Endothelial cell of umbilical vein (primary cell): Measurements from ENCODE around the gene ZNF33B. TPM values are rescaled to one million over a fixed set of nuclear protein-coding genes. Genes with fewer than 3 reads are reported as not detected.

Source experiments
- BruUV-seq: library from RNA; stranded (reverse); fragments of 400-500 nt; replicated peaks from 2 replicates; lab custom pipeline; 2021; lab: Mats Ljungman, UMichigan
- CTCF ChIA-PET: fragments of 300-600, 350-600 bp; sonication (Branson Sonifier 250); formaldehyde crosslinking; loops from one replicate; lab custom pipeline; 2021; ENCODE audit warnings: antibody characterized with exemption, inconsistent platforms; lab: Charles Lee
- POLR2A ChIA-PET: fragments of 300-600, 350-600 bp; sonication (Branson Sonifier 250); formaldehyde crosslinking; loops from one replicate; lab custom pipeline; 2021; ENCODE audit warnings: antibody characterized with exemption, inconsistent platforms; lab: Charles Lee
- DNase-seq: peaks from one replicate; pipeline ENCODE4 v3.0.0-alpha.2; 2011; ENCODE audit warnings: low read depth, low spot score
- FAIRE-seq: peaks from 2 replicates; lab custom pipeline; 2011; peaks lifted over from hg19 to GRCh38; lab: Jason Lieb, UNC
- H2AFZ ChIP-seq: 2 replicates; pipeline ENCODE4 v1.6.0; 2012; ENCODE audit warnings: low read depth, low read length, control low read depth, inconsistent platforms
- H3K27ac ChIP-seq: 2 replicates; pipeline ENCODE4 v1.5.1; 2011; ENCODE audit warnings: low read depth, mild to moderate bottlenecking, control low read depth, low read length, moderate library complexity; ENCODE audit not compliant: insufficient read depth
- H3K27me3 ChIP-seq, 2 experiments: 2 replicates each; pipeline versions ENCODE4 v1.6.0 to v1.6.1; 2011; ENCODE audit warnings: low read length in 2 of 2, mixed read lengths in 1 of 2; ENCODE audit not compliant: control insufficient read depth in 2 of 2, insufficient read depth in 2 of 2
- H3K36me3 ChIP-seq, 2 experiments: 2 replicates in 1 of 2; 3 replicates in 1 of 2; pipeline ENCODE4 v1.5.1; 2011; ENCODE audit warnings: low read length in 2 of 2, mild to moderate bottlenecking in 1 of 2, moderate library complexity in 1 of 2; ENCODE audit not compliant: control insufficient read depth in 2 of 2, insufficient read depth in 2 of 2; ENCODE audit errors: extremely low read depth in 1 of 2
- H3K4me1 ChIP-seq: 3 replicates; pipeline ENCODE4 v1.5.1; 2011; ENCODE audit warnings: mild to moderate bottlenecking, low read length; ENCODE audit not compliant: control insufficient read depth, insufficient read depth; ENCODE audit errors: extremely low read depth
- H3K4me2 ChIP-seq: 2 replicates; pipeline ENCODE4 v1.6.1; 2011; ENCODE audit warnings: low read length, control low read depth, mixed read lengths; ENCODE audit not compliant: insufficient read depth
- H3K4me3 ChIP-seq, 3 experiments: fragments of 200-600 bp in 1 of 3; sonication (generic), shearing (Covaris generic) in 1 of 3; replicated peaks in 1 of 3; 2 replicates each; pipeline ENCODE4 v1.5.1; 2011 to 2016; ENCODE audit warnings: control low read depth in 3 of 3, low read length in 3 of 3, mild to moderate bottlenecking in 2 of 3, inconsistent platforms in 1 of 3, low read depth in 1 of 3, moderate library complexity in 1 of 3; ENCODE audit not compliant: insufficient read depth in 1 of 3
- H3K79me2 ChIP-seq: 2 replicates; pipeline ENCODE4 v1.6.0; 2012; ENCODE audit warnings: low read length, inconsistent platforms; ENCODE audit not compliant: control insufficient read depth, insufficient read depth
- H3K9ac ChIP-seq: replicated peaks from 2 replicates; pipeline ENCODE3; 2011; ENCODE audit warnings: low read length, control low read depth; ENCODE audit not compliant: insufficient read depth; ENCODE audit errors: extremely low read depth
- H3K9me1 ChIP-seq: replicated peaks from 3 replicates; pipeline ENCODE4 v1.6.0; 2011; ENCODE audit warnings: mild to moderate bottlenecking, low read length; ENCODE audit not compliant: control insufficient read depth, insufficient read depth; ENCODE audit errors: extremely low read depth
- H3K9me3 ChIP-seq: replicated peaks from 2 replicates; pipeline ENCODE4 v1.5.1; 2012; ENCODE audit warnings: low read length, inconsistent platforms; ENCODE audit not compliant: control insufficient read depth, insufficient read depth
- H4K20me1 ChIP-seq: replicated peaks from 2 replicates; pipeline ENCODE3; 2011; ENCODE audit warnings: mild to moderate bottlenecking, low read length; ENCODE audit not compliant: control insufficient read depth, insufficient read depth; ENCODE audit errors: extremely low read depth
- CTCF ChIP-seq, 2 donors: IDR thresholded peaks; 1 replicate in 1 of 2; 2 replicates in 1 of 2; pipeline ENCODE4 v1.5.1; 2011; ENCODE audit warnings: low read length in 2 of 2, mild to moderate bottlenecking in 2 of 2, moderate library complexity in 2 of 2, control low read depth in 1 of 2, inconsistent platforms in 1 of 2, low read depth in 1 of 2; ENCODE audit not compliant: insufficient read depth in 1 of 2; ENCODE audit errors: extremely low read depth in 1 of 2
- EZH2 ChIP-seq: IDR thresholded peaks from 2 replicates; pipeline ENCODE4 v1.6.1; 2012; ENCODE audit warnings: borderline replicate concordance, low read depth, mild to moderate bottlenecking, moderate library complexity, low read length, inconsistent platforms; ENCODE audit not compliant: severe bottlenecking
- FOS ChIP-seq: IDR thresholded peaks from 2 replicates; pipeline ENCODE4 v1.6.1; 2011; ENCODE audit warnings: mild to moderate bottlenecking, low read length, moderate library complexity, borderline replicate concordance; ENCODE audit not compliant: insufficient read depth
- GATA2 ChIP-seq: IDR thresholded peaks from 2 replicates; pipeline ENCODE4 v1.7.0; 2011; ENCODE audit warnings: low read depth, mild to moderate bottlenecking, moderate library complexity, mixed read lengths, low read length; ENCODE audit not compliant: insufficient read length, insufficient read depth
- JUN ChIP-seq: IDR thresholded peaks from 2 replicates; pipeline ENCODE4 v1.6.1; 2011; ENCODE audit warnings: borderline replicate concordance, low read depth; ENCODE audit not compliant: insufficient read length, insufficient read depth
- MAX ChIP-seq: IDR thresholded peaks from 2 replicates; pipeline ENCODE4 v1.6.1; 2011; ENCODE audit not compliant: insufficient read depth, insufficient read length
- MYC ChIP-seq: IDR thresholded peaks from one replicate; pipeline ENCODE4 v1.6.1; 2011; ENCODE audit warnings: mild to moderate bottlenecking, low read depth, low read length
- POLR2A ChIP-seq: IDR thresholded peaks from 2 replicates; pipeline ENCODE4 v1.6.1; 2012; ENCODE audit warnings: low read depth, mild to moderate bottlenecking, control low read depth, low read length
- POLR2AphosphoS5 ChIP-seq: IDR thresholded peaks from 2 replicates; pipeline ENCODE4 v1.6.1; 2012; ENCODE audit warnings: low read depth, mild to moderate bottlenecking, control low read depth, low read length, moderate library complexity; ENCODE audit not compliant: insufficient read depth
- dilution Hi-C: fragments of 300-500 bp; cut with MboI; formaldehyde crosslinking; loops from one replicate; pipeline ENCODE4 v1.15.0; 2019; ENCODE audit warnings: low sequenced_read_pairs; ENCODE audit not compliant: extremely low pct_ligation_motif_present
- intact Hi-C: fragments of 100-400 bp; cut with micrococcal nuclease; formaldehyde crosslinking; loops from one replicate; pipeline ENCODE4 v1.10.0; 2022
- polyA plus RNA-seq, 4 experiments: library from polyadenylated mRNA; depleted of rRNA in 3 of 4; stranded (reverse) in 3 of 4; unstranded in 1 of 4; fragments of >200 nt; gene quantifications; 2 replicates each; pipeline versions ENCODE4 v1.2.1 to v1.2.3, GENCODE V29; 2011 to 2012; ENCODE audit warnings: missing spikeins in 1 of 4
- total RNA-seq: library from RNA; stranded (reverse); gene quantifications from 2 replicates; pipeline ENCODE4 v1.2.3, GENCODE V29; 2021

The ZNF33B gene
- total and polyA plus RNA-seq, 2 donors (not counting 3 experiments of a cell fraction or from before 2014, with no cell fraction given): 14.0 to 15.3 TPM

DNA sequence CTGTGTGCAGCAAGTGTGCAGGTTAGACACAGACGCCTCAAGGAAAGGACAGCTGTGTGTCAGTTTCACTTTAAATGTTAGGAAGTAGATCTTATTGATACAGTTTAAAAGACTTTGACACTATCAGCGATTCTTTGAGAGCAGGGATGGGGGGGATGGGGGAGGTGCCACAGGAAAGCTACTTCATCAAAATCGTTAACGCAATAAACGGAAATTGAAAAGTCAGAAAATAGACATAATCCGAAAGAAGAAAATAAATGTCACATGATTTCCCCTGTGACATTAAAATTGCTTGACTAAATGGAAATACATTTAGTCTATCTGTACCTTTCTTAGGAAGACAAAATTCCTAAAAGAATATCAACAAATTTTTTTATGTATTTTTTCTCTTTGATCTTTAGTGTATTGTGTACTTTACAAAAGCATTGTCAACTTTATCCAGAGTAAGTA is 476 bp upstream of the ZNF33B start:
- FAIRE-seq (no peak), DNase-seq (no peak)
- Histone ChIP-seq H3K79me2 (peaks cover 2% of the 10 kb centered on the region), H3K9me3 (no peaks in the 10 kb centered on the region), H2AFZ (peak overlapping the region; percentile 74), H3K4me1 (peaks cover 8% of the 10 kb centered on the region), H3K27ac (peak overlapping the region; percentile 42), H3K27me3 (peaks cover 0 to 2% of the 10 kb centered on the region in 2 experiments), H3K9me1 (no peaks in the 10 kb centered on the region), H3K9ac (peak overlapping the region; percentile 72), H4K20me1 (no peaks in the 10 kb centered on the region), H3K4me2 (peak overlapping the region; percentile 51), H3K36me3 (no peaks in the 10 kb centered on the region), H3K4me3 (peak overlapping the region; percentile 42 to 82 (median 56))
- CTCF ChIA-PET: no interaction called here
- BruUV-seq: no TSS peak
- POLR2A ChIA-PET: no interaction called here
- intact Hi-C loops (loop anchor here (1.0 kb wide), 3 partner anchors 87 to 143 kb away; partner anchors contain the start of gene BMS1), dilution Hi-C loops (no loop called here)
- TF ChIP-seq MAX (no peak), MYC (no peak), GATA2 (no peak), POLR2A (no peak), CTCF (IDR thresholded peaks at IDR 0.05; ENCODE audit: extremely low read depth in 1 of 2, insufficient read depth in 1 of 2, low read depth in 1 of 2, low read length in 2 of 2) (no peak), EZH2 (no peak), JUN (no peak), FOS (no peak), POLR2AphosphoS5 (no peak)
